Skin epidermis (tissue), 12 donors: Measurements from ENCODE around the gene KCNJ10.

ENCODE experiments used
- H3K27ac ChIP-seq, 21 experiments: fragments of 200-600 bp; sonication (generic) in 11 of 21; one replicate each; pipeline ENCODE4 v1.5.0; 2020; ENCODE audit warnings: mild to moderate bottlenecking in 3 of 21, inconsistent platforms in 2 of 21, moderate library complexity in 2 of 21
- H3K4me3 ChIP-seq, 7 experiments: fragments of 200-600 bp; sonication (generic) in 2 of 7; one replicate each; pipeline ENCODE4 v1.5.0; 2020; ENCODE audit warnings: inconsistent platforms in 2 of 7, mild to moderate bottlenecking in 2 of 7, moderate library complexity in 1 of 7

KCNJ10 gene

DNA sequence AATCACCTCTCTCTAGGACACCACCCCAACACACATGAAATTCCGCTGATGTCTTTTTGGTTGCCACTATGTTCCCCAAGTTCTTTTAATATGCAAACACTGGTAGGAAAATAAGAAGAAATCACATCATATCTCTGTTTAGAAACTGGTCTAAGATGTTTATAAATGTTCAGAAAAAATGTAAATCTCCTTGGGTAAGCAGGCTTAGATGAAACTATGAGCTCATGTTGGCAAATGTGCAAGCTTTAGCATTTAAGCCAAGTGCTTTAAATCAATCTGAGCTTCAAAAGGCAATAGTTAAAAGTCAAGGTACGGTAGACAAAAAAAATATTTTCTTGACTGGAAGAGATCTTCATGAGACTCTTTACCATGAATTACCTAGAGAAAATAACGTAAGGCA, 90.7 kb downstream of the KCNJ10 start:
- Histone ChIP-seq H3K27ac (no peak overlapping the region), H3K4me3 (no peak overlapping the region)

DNA sequence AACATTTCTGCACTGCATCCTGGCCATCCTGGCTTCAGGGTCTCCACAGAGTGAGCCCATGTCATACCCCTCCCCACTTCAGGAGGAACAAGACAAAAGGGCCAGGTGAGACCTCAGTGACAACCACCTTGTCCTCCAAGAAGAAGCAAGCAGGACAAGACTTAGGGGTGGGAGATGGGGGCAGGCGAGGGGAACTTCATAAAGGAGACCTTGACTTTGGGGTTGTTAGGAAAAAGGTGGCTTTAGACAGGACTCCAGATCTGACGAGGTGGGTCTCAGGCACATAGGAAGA, 91.9 kb downstream of the KCNJ10 start:
- no peak overlapping the region for H3K27ac ChIP-seq
- H3K4me3 ChIP-seq: no peak overlapping the region

DNA sequence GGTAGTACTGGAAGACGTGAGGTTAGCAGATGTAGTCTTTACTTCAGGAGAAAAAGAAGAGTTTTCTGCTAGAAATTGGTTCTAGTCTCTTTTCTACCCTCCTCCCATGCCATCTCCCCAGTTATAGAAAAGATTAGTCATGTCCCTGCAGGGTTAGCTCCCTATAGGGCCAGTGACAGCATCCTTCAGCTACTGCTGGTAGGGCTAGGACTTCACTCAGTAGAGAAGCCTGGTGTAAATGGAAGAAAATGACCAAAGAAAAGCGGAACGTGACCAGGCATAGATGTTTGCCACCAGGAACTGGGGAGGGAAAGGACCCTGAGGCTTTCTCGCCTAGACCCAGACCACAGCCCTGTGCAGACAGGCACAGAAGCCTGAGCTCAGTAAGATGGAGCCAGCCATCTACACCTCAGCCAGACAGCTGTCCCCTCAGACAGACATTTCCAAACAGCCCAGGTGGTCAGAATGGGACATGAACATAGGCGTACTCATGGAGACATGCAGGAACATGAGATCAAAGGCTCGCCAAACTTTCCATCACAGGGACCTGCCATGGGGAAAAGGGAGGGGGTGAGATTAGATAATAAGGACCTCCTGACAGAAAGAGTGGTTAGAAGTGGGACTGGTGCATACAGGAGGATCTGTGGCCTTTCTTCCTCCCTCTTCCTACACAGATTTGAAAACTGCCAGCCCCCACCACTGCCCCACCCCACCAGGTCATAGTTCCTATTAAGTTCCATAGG, 92.4 kb downstream of the KCNJ10 start:
- no peak overlapping the region for H3K27ac ChIP-seq

GRCh38 chr1:159974350-159974965, 95.5 kb downstream of the KCNJ10 start:
- H3K27ac ChIP-seq: no peak overlapping the region
- no peak overlapping the region for H3K4me3 ChIP-seq

More for the DNA sequence above, 92.4 kb downstream of the KCNJ10 start:
- no peak overlapping the region for H3K4me3 ChIP-seq

DNA sequence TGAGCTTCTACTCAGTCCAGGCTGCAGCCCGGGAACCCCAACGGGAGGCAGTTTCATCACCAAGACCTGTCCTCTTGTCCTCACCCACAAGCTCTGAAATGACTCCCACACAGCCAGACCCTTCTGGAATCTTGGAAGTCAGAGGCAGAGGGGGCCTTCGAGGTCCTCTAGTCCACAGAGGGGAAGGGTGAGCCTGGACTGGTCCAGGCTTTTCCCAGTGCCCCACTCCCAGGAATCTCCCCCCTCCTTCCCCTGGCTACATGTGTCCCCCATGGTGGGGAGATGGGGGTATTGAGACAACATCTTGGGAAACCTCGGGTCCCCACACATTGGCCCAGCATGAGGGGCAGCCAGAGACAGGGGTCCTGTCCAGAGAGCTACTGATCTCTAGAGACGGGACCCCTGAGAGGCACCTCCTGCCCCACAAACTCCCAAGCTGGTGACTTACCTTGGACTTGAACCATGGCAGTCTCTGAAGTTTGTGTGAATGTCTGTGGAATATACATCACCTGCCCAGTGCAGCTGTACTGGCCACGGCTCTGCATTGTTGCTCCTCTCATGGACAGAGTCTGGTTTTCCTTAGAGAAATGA, 96.5 kb downstream of the KCNJ10 start:
- Histone ChIP-seq H3K4me3 (no peak overlapping the region), H3K27ac (no peak overlapping the region)

DNA sequence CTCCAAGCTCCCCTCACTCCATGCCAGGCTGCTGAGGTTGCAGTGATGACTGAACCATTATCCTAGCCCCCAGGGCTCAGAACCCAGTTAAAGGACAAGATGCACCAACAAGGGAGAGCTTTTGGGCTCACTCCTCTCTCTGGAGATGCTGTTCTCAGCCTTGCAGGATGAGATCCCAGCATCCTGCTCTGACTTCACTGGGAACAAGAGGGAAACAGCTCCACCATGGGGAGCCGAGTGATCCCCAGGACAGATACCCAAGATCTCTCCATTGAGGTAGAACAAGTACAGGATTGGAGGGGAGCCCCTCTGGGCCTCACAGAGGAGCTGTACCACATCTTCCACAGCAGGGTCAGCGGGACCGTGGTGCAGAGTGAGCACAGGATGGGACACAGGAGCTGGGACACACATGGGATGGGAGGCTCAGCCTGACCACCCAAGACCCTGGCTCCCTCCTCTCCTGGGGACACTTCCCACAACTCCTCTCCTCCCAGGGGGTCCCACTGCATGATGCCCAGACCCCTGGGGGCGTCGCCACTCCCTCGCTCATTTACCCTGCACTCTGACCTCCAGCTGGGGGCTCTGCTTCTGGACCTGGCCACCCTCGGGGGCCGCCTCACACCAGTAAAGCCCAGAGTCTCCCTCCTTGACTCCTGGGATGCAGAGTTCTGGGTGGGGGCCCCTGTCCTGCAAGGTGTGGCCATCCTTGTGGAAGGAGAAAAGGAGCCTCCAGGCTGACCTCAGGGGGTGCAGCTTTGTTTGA, 97.3 kb downstream of the KCNJ10 start:
- H3K4me3 ChIP-seq: no peak overlapping the region
- no peak overlapping the region for H3K27ac ChIP-seq

DNA sequence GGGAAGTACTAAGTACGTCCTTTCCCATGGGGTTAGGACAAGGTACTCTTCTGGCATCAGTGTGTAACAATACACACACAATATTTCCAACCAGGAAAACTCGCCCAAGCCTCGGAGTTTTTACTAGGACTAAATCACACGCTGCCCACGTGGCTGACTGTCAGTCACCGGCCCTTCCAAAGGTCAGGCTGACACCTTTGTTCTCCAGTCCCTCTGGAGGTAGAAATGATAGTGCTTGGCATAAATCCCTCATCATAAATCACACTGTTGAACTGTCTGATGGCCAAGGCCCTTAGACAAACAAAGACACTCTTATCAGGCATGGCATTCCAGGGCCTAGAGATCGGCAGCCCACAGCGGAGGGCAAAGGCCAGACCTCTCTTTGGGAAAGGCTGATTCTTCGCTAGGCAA, 99.0 kb downstream of the KCNJ10 start:
- Histone ChIP-seq H3K27ac (no peak overlapping the region), H3K4me3 (no peak overlapping the region)

DNA sequence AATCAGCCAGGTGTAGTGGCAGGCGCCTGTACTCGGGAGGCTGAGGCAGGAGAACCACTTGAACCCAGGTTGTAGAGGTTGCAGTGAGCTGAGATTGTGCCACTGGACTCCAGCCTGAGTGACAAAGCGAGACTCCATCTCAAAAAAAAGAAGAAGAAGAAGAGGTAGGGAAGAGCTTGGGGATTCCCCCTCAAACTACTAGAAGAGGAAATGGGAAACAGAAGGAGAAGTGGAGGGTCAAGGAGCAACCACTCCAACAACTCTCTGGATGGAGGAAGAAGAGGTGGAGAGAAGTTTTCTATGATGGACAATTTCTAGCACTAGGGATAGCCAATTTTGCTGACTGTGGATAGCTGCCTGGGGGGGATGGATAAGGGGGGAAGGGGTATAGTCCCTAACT, 101.1 kb downstream of the KCNJ10 start:
- Histone ChIP-seq H3K4me3 (no peak overlapping the region), H3K27ac (no peak overlapping the region)

- Histone ChIP-seq H3K4me3 (no peak overlapping the region), H3K27ac (no peak overlapping the region)
Measured at GRCh38 chr1:159965263-159965662, 104.7 kb downstream of the KCNJ10 start.

DNA sequence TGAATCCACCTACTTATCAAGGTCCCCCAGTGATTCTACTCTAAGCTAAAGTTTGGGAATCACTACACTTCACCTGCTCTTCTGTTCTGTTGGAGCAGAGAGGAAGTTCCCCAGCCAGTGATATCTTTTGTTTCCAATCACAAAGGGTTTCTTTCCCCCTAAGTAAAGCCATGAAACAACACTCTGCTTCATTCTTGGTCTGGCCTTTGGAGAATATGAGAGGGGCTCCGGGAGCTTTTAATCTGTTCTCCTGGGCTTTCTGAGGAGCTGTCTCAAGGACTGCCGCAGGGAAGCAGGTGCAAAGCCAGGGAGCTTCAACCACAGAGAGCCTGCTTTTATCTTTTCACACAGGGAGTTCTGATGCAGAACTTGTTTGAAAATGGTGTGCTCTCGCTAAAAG, 105.8 kb downstream of the KCNJ10 start:
- peak overlapping the region in 1 of 21 experiments; percentile 0 for H3K27ac ChIP-seq
- H3K4me3 ChIP-seq: no peak overlapping the region

DNA sequence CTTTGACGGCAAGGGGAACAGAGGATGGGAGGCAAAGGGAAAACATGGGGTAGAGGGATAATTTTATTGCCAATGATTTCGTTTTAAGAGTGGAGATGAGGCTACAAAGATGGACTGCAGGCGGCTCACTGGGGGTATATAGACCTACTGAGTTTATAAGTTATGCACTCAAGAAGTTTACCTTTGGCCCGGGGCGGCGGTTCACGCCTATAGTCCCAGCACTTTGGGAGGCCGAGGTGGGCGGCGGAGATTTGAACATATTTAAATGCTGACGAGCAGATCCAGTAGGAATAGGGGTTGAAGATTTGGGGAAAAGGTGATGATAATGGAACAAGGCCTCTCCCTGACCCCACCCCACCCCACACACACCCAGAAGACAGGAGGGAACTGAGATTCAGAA, 107.8 kb downstream of the KCNJ10 start:
- Histone ChIP-seq H3K4me3 (peak overlapping the region in 3 of 7 experiments; percentile 8 to 29 (median 25)), H3K27ac (peak overlapping the region in 5 of 21 experiments; percentile 49 to 78 (median 70))

DNA sequence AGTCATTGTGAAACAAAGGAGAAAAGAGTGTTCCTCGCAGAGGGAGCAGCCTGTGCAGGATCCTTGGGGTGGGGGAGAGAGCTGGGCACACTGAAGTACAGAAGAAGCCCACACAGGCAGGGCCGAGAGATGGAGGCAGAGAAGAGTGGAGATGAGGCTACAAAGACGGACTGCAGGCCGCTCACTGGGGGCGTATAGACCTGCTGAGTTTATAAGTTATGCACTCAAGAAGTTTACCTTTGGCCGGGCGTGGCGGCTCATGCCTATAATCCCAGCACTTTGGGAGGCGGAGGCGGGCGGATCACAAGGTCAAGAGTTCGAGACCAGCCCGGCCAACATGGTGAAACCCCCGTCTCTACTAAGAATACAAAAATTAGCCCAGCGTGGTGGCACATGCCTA, 108.3 kb downstream of the KCNJ10 start:
- H3K27ac ChIP-seq: peak overlapping the region in 13 of 21 experiments; percentile 0 to 78 (median 35)
- peak overlapping the region in 3 of 7 experiments; percentile 8 to 29 (median 25) for H3K4me3 ChIP-seq

DNA sequence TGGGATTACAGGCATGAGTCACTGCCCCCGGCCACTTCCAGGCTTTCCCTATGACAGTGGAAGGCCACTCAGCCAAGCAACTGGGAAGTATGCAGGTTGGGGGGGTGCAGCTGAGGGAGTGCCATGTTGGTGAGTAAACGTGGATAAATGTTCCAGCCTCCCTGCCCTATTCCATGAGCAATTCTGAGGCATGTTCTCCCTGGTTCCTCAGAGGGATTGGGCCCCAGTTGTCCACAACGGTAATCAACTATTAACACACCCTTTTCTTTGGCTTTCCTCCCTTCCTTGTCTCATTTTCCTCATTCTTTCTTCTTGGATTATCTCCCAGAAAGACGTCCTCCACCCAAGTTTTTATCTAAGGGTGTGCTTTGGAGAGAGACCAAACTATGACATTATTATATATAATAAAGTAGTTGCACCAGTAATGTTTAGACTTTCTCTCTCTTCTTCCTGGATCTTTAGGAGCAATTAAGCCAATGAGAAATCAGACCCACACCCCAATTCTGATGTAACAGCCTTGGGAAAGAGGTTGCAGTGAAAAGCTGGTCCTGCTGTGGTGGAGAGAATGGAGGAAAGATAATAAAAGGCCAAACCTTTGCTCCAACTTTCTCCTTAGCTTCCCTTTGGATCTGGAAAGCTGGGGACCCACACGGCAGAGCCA, 109.1 kb downstream of the KCNJ10 start:
- peak overlapping the region in 13 of 21 experiments; percentile 0 to 78 (median 35) for H3K27ac ChIP-seq
- H3K4me3 ChIP-seq: peak overlapping the region in 3 of 7 experiments; percentile 8 to 29 (median 25)

GRCh38 chr1:159959451-159959850, 110.5 kb downstream of the KCNJ10 start:
- Histone ChIP-seq H3K27ac (peak overlapping the region in 1 of 21 experiments; percentile 45), H3K4me3 (no peak overlapping the region)

DNA sequence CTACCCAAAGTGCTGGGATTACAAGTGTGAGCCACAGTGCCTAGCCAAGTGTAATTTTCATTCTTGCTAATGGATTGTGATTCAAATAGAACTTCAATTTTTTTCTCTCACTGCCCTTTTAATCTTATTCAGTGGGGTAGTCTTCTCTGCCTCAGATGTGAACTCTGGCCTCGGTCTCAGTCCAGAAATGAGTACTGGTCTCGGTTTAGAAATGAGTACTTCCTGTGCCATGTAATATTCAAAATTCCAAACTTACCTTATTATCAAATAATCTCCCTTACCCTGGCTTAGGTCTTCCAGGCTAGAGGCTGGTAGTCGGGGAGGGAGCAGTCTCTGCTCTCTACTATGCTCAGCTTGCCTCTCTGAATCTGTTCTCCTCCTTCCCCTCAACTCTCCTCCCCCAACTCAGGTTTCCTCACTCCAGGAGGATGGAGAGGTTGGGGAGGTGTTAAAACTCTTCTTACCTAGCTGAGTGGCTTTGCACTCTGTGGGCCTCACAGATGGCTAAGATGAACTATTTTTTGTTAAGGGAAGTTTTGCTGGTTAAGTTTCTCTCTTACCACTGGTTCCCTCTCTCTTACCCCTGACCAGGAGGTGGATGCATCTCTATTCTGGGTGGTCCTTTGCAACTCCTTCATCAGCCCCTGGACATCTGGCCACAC, 111.1 kb downstream of the KCNJ10 start:
- peak overlapping the region in 3 of 21 experiments; percentile 23 to 45 (median 44) for H3K27ac ChIP-seq
- no peak overlapping the region for H3K4me3 ChIP-seq

- Histone ChIP-seq H3K27ac (no peak overlapping the region), H3K4me3 (no peak overlapping the region)
Measured at GRCh38 chr1:159957824-159958268, 112.1 kb downstream of the KCNJ10 start.

DNA sequence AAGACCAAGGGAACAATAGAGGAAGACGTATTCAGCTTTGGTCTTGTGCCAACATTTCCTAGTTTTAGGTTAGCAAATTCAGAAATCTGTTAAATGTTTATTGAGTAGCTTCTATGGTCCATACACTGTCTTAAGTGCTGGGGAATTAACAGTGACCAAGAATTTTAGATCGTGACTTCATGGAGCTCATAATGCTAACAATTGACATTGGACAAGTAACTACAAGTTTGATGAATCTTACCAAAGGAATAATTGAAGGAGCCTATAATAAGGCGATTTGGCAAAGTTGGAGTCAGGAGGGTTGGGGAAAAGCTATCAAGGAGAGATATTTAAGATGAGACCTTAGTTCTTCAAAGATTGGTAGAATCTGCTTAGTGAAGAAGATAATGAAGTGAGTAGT, 114.5 kb downstream of the KCNJ10 start:
- Histone ChIP-seq H3K27ac (no peak overlapping the region), H3K4me3 (no peak overlapping the region)

- Histone ChIP-seq H3K27ac (no peak within 1 kb of the TSS), H3K4me3 (no peak within 1 kb of the TSS)
Measured at GRCh38 chr1:159953536-159954515, 116.1 kb downstream of the KCNJ10 start, which contains the start of gene SLAMF9. SLAMF9 (minus strand) TSS chr1:159954237; CDS start chr1:159954137, 100 bp downstream.
